ENCODE results near the gene ADGRG3.

ADGRG3 gene

DNA sequence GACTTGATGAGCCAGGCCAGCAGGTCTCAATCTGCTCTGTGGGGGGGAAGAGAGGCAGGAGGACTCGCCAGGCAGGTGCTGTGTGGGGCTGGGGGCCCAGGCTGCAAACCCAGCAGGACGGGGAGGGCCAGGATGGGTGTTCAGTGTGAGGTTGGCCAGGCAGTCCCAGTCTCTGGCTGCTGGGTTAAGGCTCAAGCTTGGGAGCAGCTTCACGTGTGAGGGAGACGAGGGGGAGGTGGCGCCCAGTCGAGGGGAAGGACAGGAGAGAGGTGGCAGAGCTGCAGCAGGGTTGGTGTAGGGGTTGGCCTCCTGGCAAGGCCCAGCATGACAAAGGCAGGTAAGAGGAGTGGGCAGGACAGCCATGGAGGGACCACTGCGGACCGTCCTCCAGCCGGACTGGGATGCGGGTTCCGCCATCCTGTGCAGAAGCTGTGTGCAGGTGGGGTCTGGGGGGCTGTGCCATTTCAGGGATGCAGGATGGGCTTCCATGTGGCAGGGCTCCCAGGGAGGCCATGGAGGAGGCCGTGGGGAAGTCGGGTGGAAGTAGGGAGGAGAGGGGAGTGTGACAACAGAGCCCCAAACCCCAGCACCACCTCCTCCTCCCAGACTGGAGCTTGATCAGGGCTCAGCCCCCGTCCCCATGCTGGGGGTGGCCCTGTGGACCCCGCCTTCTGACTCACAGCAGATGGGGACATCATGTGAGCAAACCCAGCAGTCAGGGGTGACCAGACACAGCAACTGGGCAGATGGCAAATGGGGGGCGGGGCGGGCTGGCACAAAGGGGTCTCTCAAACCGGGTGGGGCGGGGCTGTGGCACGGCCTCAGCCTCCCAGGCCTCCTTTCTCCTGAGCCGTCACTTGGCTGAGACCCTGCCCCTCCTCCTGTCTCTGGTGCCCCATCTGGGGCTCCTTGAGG is 36.9 kb upstream of the ADGRG3 start:
- no peak for DNase-seq

DNA sequence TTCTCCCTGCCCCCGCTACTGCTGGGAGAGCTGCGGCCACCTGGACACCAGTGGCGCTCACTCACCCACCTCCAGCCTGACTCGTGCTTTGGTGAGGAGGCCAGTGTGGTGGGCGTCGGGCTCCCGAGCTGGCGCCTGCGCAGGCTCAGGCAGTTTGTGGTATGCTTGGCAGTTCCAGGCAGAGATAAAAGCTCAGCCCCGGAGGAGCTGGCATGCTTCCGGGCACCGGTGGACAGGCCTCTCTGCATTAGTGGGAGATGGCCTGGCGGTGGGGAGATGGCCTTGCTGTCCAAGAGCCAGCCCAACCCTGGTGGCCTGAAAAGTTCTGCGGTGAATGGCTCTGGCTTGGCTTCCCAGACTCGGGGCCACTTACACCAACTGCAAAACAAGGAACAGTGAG is 35.5 kb upstream of the ADGRG3 start:
- no peak for DNase-seq

DNA sequence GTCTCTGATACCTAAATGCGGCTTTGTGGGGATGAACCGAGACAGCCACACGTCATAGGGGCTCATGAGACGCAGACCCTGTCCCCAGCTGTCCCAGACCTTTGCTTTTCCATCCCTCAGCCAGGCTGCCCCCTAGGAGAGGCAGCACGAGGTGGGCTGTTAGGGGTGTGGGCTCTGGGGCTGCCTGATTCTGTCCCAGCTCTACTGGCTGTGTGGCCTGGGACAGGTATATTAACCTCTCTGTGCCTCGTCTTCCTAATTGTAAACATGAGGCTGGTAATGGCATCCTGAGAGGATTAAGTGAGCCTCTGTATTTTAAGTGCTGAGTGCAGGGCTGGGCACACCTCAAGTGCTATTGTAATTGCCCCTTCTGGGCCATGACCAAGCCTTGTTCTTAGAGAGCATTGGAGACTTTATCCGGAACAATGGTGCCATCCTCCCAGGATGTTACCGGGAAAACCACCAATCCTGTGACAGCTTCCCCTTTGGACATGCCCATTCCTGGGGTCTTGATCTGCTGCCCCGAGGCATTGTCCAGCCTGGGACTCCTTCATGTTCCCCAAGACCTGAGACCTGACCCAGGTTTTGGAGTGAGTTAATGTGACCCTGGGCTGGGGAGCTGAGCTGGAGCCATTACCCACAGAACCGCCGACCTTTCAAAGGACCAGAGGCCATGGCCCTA is 34.6 kb upstream of the ADGRG3 start:
- no peak for DNase-seq

DNA sequence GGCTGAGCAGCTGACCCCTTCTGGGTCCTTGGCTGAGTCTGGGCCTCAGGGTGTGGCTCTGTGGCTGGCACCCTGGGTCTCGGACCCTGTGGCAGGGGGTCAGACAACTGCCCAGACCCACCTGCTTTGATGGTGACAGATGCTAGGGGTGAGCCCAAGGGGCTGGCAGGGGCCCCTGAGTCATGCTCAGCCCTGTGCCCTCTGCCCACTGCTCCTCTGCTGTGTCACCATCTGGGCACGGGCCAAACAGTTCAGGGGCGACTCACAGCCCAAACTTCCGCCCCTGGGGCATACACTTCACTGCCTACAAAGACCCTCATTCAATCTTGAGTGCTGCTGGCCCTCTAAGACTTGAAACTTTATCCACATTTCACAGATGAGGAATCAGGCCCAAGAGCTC is 33.9 kb upstream of the ADGRG3 start:
- DNase-seq: no peak

DNA sequence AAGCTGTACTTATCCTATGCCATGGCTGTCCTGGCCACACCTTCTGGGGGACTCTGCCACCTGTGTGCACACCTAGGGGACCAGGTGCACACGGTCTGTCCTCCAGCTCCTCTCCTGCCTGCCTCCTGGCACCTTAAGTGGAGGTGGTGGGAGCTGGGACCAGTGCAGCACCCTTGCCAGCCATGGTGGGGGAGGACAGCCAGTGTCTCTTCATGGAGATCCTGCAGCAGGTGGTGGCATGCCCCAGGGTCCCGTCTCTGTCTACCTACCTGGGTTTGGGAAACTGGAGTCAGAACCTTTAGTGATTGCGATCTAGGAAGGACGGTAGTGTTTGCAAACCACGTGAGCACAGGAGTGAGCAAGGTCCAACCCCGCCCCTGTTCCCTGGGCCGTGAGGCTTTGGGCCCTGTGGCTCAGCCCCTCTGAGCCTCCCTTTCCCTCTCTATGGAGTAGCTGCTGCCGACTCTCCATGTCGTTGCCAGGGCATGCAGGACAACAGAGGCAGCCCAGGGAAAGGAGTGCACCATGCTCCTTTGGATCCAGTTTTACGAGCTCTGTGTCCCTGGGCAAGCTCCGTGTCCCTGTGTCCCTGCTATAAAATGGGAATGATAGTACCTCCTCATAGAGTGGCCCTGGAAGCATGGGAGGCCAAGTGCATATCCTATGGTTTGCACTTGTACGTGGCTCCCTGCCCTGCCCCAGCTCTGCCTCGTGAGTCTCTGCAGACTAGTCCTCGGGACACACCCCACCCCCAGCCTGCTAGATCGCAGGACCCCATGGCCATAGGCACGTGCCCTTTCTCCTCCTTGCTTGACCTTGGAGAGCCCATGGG is 32.6 kb upstream of the ADGRG3 start:
- DNase-seq: no peak

DNA sequence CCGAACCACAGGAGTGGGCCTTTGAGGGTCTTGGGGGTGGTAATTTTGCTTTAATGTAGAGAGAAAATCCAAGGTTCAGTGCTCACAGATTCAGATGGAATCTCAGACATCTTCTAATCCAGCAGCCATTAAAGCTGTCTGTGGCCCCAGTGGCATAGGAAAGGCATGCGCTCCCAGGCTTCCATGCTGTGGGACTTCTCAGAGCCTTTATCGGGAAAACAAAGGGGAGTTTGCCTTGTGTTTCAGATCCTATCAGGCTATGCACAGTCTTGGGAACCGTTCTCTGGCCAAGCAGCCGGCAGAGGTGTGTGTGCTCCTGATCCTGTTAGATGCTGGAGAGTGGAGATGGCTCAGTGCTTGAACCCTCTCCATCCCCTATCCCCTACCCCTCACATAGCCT is 31.9 kb upstream of the ADGRG3 start:
- DNase-seq: no peak

DNA sequence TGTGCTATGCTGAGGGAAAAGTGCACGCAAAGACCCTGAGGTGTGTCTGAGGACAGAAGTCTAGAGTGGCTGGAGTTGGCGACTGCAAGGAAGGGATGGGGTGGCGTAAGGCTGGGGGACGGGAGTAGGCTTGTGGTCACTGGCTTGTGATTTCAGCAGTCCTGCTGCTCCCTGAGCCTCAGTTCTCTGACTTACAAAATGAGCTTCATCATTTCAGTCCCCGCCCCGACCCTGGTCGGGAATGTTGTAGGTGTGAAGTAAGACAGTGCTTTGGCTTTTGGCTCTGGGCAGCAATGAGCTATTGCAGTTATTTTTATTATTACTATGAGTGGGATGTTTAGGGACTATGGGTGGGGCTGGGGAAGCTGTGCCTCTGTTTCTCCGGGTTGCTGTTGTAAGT is 31.1 kb upstream of the ADGRG3 start:
- DNase-seq: no peak

DNA sequence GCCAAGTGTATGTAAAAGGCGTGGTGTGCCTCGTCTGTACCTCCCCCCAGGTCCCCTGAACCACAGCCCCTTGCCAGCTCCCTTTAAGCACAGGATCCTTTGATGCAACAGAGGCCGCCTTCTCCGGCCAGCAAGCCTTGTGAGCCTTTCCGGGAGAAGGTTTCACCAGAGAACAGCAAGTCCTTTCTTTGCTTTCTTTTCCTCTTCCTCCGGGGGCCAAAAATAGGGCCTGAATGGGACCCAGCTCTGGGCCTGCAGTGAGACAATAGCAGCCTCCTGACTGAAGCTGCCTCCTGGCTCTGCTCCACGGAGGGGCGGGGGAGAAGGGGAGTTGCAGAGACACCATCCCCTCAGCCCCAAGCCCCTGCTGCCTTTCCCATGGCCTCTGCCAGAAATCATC is 30.7 kb upstream of the ADGRG3 start:
- peak; percentile 25 for DNase-seq

DNA sequence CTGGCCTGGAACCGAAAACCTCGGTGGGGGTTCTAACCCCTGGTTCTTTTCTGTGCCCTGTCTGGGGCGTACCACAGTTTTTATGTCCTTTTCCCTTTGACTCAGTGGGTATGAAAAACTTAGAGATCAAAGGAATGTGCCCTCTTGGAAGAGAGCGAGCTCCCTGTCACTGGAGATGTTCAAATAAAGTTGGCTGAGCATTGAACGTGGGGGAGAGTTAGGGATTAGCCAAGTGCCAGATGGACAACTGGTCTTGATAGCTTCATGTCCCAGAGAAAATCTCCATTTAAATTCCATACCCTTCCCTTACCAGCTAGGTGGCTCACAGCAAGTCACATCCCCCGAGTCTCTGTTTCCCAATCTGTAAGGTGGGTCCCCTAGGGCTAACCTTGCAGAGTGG is 30.1 kb upstream of the ADGRG3 start:
- DNase-seq: no peak

DNA sequence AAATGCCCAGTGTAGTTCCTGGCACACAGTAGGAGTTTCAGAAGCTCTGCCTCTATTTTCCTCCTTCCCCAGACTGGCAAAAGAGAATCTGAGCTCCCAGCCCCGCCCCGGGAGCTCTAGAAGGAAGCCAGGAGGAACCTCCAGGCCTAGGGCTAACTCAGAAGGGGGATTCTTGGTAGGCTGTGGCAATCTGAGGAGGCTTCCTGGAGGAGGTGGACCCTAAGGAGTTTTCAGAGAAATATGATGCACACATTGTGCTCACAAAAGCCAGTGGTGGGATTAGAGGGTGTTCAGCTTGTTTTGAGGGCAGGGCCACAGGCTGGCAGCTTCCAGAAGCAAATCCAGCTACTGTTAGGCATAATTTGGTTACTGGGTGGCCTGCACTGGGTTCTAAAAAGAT is 29.7 kb upstream of the ADGRG3 start:
- DNase-seq: no peak

DNA sequence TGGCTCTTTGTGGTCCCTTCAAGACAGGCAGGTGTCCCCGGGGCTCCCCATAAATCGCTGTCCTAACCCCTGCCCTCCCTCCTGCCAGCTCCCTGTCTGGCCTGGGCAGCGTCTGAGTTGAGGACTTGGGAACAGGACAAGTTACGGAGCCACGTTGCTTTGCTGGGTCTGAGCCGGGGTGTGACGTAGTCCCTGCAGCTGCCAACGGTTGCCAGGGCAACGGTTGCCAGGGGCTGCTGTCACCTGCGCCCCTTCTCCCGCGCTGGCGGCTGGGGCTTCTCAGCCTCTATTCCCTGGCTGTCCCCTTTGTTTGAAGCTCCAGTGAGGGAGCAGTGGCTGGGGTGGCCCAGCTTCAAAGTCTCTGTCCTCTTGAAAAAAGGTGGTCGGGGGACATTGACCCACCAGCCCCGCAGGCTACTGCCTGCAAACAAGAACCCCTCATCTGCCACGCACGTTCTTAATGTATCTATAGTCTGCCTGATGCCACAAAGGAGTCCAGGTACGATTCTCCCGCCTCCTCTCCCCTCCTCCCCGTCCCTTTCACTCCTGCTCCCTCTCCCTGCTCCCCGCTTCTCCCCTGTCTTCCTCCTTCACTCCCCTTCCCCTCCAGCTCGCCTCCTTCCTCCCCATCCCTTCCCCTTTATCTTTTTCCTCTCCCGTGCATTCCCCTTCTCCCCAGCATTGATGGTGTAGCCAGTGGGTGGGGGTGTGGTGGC is 28.8 kb upstream of the ADGRG3 start:
- peak; percentile 92 for DNase-seq

DNA sequence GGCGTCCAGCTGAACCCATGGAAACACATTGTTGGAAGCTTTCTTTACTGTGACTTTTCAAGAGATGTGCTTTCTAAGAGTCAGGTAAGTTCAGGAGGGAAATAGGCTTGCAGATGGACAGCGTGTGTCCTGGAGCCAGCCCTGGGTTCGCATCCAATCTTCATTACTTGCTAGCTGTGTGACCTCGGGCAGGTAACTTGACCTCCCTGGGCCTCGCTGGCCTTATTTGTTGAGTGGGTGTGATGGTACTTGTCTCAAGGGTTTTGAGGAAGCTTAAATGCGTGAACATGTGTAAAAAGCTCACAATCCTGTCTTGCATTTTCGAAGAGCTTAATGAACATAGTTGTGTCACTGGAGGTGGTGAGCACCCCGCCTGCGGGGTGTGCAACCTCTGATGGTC is 27.9 kb upstream of the ADGRG3 start:
- DNase-seq: no peak

DNA sequence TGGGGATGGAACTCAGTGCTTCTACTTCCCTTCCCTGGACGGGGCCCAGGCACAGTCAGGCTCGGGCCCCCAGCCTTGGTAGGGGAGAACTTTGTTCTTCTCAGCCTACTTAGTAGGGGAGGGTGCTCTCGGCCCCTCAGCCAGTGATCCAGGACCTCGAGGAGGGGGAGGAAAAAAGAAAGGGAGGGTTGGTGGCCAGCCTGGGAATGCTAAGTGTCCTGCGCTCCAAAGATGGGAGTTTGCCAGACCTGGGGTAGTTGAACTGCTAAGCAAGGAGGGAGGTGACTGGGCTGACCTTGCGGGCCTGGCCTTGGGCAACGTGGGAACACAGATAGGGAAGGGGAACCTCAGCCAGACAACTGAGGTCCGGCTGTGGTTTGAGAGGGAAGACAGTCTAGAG is 27.5 kb upstream of the ADGRG3 start:
- no peak for DNase-seq

DNA sequence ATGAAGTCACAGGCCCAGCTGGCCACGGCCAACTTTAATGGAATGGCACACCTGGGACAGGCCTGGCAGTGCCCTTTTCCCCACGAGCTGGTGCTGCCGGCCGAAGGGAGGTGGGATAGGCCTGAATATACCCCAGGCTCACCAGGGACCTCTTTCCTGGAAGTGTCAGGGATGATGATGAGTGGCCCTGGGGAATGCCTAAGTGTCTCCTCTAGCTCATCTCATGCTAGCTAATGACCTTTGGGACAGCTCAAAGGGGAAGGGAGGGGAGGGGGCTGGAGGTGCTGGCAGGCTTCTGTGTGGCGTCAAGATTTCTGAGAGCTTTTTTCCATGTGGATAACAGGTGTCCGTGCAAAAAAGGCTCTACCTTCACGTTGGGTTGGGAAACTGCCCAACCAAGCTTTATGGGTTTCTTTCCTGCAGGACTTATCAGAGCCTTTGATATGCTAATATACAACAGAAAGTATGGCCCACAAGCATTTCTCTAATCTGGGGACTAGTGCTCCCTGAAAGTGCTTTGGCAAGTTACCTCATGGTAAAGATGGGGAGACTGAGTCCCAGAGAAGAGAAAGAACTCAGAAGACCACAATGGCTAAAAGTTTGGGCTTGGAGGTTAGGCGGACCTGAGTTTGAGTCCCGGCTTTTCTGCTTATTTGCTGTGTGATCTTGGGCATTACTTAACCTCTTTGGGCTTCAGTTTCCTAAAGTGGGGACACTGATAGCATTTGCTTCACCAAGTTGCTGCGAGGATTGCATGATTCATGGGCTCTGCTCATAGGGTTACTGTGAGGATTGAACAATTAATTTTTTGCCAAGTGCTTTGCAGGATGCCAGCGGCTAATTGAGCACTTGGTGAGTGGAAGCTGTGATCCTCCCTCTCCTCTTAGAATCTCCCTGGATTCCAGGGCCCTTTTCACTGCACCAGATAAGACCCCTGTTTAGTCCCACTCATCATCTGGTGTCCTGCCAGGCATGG is 25.7 kb upstream of the ADGRG3 start:
- no peak for DNase-seq

DNA sequence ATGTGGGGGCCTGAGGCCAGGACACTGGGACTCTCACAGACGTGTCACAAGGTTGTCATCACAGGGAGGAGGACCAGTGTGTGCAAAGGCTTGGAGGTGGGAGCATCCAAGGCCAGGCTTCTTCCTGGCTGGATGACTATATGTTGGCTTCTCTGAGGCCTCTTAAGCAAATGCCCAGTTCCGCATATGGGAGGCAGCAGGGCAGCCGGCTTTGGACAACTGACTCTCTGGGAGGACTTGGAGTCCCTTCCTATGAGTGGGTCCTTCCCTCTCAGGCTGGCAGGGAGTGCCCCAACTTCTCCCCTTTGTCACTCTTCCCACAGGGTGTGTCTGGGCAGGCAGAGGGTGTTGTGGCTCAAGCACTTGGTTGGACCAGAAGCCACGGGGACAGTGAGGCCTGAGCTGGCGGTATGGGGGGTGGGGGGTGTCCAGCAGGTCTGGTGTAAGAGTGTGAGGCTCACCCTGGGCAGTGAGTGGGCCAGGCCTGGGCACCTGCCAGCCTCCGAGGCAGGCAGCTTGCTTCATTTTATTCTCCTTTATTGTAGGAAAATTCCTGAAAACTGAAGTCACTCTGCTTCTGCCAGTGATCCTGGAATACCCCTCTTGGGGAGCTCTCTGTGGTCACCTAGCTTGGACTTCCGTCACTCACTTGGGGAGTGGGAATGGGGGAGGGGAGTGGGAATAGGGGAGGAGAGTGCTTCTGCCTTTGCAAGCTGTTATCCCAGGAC is 24.8 kb upstream of the ADGRG3 start:
- DNase-seq: no peak

DNA sequence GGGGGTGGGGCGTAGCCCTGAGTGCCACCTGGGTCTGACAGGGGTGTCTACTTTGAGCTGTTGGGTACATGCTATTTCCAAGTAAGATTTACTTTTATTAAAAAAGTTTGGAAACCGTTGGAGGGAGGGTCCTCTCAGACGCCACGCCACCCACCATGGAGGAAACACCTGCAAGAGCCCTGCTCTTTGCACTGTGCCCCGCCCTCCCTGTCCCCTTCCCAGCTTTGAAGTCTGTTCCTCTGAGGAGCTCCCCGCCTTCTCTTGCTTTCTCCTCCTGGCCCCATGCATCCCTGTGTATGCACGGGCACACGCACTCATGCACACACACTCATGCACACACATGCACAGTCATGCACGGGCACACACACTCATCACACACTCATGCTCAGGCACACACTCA is 24.2 kb upstream of the ADGRG3 start:
- no peak for DNase-seq

DNA sequence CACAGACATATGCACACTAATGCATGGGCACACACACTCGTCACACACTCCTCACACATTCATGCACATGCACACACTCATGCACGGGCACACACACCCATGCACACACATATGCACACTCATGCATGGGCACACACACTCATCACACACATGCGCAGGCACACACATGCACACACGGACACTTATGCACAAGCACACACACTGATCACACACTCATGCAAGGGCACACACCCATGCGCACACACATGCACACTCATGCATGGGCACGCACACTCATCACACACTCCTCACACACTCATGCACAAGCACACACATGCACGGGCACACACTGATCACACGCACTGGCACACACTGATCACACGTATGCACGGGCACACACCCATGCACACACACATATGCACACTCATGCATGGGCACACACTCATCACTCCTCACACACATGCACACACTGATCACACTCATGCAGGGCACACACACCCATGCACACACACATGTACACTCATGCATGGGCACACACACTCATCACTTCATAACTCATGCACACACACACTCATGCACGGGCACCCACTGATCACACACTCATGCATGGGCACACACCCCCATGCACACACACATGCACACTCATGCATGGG is 23.6 kb upstream of the ADGRG3 start:
- no peak for DNase-seq

DNA sequence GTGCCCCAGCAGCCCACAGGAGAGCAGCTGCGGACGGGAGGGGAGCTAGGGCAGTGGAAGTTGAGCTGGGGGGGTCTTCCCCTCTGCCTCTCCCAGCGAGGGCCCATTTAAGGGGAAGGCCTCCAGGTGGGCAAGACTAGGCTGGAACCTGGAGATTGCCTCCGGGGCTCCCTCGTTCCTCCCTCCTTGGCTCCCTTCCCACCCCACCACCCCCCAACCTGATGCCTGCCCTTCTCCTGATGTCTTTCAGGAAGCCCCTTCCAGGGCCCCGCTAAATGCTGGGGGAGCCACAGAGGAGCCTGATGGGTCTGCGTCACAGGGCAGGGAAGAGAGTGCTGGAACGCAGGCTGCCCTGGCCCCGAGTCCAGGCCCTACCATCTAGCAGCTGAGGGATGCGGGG is 22.9 kb upstream of the ADGRG3 start:
- no peak for DNase-seq

DNA sequence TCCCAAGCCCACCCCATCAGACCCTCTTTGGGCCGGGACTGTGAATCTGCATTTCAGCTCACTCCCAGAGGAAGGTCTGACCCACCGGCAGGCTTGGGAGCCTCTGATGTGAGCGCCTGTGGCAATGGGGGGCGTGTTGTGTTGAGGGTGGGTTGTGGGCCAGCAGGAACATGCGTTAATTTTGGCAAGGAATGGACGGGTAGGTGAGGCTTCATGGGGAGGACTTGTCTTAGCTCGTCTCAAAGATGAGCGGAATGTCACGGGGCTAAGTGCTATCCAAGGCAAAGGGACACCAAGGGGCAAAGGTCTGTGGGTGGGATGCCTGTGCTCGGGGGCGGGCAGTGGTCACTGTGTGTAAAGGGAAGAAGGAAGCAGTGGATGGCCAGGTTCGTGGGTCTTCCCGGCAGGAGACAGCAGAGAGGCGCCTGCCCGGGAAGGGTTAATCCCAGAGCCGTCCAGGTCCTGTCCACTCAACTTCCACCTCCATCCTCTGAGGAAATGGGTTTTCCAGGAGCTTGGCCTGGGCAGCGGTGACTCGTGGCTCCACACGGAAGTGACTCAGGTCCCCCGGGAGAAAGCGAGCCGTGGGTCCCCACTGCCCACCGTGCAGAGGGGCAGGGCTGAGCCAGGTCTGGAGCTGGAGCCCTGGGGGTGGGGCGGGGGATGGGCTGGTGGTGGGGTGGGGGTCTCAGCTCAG is 22.3 kb upstream of the ADGRG3 start:
- DNase-seq: no peak

Data from NCI-H1092 treated with DMSO at 0.1 percent for 48 hours (cell line).